ENCODE results near the gene MRPL28.

DNA sequence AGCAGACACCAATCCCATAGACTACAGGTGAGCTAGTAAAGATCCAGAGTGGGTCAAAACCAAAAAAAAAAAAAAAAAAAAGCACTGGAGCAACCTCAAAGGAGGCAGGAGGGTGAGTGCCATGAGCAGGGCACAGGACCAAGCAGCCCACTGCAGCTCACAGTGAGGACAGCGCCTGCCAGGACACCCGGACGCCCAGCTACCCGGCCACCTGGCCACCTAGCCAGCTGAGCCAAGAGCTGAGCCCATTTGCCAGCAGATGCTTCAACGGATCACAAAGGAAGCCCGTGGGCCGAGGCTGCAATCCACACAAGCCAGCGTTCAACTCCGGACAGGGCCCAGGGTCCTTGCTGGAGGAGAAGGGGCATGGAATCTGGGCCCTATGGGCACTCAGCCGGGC is 32.9 kb downstream of the MRPL28 start:
- TF ChIP-seq CTCF (IDR thresholded peaks at IDR 0.05 in 8 of 11, conservative IDR thresholded peaks at IDR 0.05 in 3 of 11) (no peak), POLR2A (IDR thresholded peaks at IDR 0.05) (no peak)

All from spleen (tissue), 7 donors.